GM18498 (cell line): ENCODE measurements around the gene CLBA1.
"Not testable (repeated sequence)": the region's sequence is repeated elsewhere in the genome, so short reads cannot be mapped to it uniquely, and the experiment has no call there.

ENCODE experiments used
- ATAC-seq: cut with Tn5 transposase; IDR thresholded peaks from one replicate; pipeline ENCODE4 v1.9.1; 2021; ENCODE audit warnings: mild to moderate bottlenecking, moderate library complexity; ENCODE audit not compliant: unreplicated experiment

Gene CLBA1

GRCh38 chr14:105021656-105022275 lies 36.2 kb downstream of the CLBA1 start:
- ATAC-seq = no peak

DNA sequence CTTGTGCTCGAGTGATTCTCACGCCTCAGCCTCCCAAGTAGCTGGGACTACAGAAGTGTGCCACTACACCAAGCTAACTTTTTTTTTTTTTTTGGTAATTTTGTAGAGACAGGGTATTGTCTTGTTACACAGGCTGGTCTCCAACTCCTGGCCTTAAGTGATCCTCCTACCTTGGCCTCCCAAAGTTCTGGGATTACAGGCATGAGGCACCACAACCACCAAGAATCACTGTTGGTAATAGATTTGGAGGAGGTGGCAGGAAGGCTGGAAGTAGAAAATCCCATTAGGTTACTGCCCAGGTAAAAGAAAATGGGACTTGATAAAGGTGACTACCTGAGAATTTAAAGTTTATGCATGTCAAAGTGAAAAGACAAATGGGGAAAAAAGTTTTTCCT lies 36.7 kb downstream of the CLBA1 start:
- ATAC-seq = no peak

GRCh38 chr14:105023144-105023543 lies 37.6 kb downstream of the CLBA1 start:
- ATAC-seq = no peak

DNA sequence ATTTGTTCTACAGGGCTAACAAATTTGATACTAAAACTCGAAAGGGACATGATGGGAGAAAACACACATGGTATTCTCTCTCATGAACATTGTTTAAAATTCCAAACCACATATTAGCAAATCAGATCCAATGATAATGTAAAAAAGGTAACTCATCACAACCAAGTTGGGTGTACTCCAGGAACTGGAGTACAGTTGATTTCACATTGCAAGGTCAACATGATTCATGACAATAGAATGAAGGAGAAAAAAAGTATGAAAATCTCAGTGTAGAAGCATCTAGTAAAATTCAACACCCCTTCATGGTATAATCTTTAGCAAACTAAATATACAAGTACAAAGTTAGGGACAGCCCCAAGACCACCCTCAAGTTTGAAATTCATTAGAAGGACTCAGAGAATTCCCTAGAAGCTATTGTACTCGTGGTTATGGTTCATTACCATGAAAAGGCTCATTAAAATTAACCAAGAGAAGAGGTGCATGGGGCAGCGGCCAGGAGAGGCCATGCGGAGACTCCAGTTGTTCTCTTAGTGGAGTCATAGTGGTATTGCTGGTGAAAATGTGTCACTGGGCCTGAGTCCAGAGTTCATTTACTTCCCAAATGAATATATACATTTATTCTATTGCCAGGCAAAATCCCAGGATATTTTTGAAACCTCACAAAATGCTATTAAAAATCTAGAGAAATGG lies 38.3 kb downstream of the CLBA1 start:
- ATAC-seq = no peak

- ATAC-seq = no peak
These were observed 39.8 kb downstream of the CLBA1 start for GRCh38 chr14:105025429-105025828.

DNA sequence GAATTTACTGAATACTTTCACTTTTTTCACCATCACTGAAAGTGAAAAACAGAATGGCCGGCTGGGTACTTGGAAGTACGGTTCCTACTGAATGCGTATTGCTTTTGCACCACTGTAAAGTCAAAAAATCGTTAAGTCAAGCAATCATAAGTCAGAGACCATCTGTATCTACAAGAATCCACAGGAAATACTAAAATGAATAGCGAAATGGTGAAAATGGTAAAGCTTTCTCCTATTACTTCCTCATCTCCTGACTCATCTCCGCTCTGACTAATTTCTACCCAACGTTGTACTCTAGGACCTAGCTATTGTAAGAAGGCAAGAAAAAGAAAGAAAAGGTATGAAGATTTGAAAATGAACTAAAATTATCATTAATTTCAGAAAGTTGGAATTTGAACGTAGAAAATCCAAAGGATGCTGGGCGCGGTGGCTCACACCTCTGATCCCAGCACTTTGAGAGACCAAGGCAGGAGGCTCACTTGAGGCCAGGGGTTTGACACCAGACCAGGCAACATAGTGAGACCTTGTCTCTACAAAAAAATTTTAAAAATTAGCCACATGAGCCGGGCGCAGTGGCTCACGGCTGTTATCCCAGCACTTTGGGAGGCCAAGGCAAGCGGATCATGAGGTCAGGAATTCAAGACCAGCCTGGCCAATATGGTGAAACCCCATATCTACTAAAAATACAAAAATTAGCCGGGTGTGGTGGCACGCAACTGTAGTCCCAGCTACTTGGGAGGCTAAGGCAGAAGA lies 40.6 kb downstream of the CLBA1 start:
- ATAC-seq = no peak

DNA sequence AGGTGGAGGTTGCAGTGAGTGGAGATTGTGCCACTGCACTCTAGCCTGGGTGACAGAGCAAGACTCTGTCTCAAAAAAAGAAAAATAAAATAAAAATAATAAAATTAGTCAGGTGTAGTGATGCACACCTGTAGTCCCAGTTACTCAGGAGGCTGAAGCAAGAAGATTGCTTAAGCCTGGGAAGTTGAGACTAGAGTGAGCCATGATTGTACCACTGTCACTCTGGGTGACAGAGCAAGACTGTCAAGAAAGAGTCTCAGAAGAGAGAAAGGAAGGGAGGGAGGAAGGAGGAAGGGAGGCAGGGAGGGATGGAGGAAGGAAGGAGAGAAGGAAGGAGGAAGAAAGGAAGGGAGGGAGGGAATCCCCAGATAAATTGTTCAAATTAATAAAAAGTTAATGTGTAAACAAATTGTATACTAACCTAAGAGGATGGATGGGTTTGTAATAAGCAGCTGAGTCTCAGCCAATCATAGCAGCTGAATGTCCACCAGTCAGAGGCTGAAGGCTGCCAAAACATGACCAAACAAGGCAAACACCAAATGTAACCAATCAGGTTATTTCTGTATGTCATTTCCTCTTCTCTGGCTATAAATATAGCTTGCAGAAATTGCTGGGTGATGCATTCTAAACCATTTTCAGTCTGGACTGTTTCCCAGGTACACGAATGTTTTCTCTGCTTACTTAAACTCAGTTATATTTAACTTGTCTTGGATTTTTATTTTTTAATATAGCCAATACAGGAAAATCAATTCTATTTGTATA lies 41.4 kb downstream of the CLBA1 start:
- ATAC-seq = no peak

GRCh38 chr14:105027718-105028117 lies 42.1 kb downstream of the CLBA1 start:
- ATAC-seq = not testable (repeated sequence)

- ATAC-seq = no peak
These were observed 42.8 kb downstream of the CLBA1 start for GRCh38 chr14:105028251-105028927.

GRCh38 chr14:105029402-105029801 lies 43.8 kb downstream of the CLBA1 start:
- ATAC-seq = no peak

- no peak for ATAC-seq
These were observed 44.6 kb downstream of the CLBA1 start for GRCh38 chr14:105030194-105030593.

- ATAC-seq = no peak
These were observed 45.3 kb downstream of the CLBA1 start for GRCh38 chr14:105030836-105031396.

GRCh38 chr14:105032451-105032901 lies 46.9 kb downstream of the CLBA1 start:
- not testable (repeated sequence) for ATAC-seq

DNA sequence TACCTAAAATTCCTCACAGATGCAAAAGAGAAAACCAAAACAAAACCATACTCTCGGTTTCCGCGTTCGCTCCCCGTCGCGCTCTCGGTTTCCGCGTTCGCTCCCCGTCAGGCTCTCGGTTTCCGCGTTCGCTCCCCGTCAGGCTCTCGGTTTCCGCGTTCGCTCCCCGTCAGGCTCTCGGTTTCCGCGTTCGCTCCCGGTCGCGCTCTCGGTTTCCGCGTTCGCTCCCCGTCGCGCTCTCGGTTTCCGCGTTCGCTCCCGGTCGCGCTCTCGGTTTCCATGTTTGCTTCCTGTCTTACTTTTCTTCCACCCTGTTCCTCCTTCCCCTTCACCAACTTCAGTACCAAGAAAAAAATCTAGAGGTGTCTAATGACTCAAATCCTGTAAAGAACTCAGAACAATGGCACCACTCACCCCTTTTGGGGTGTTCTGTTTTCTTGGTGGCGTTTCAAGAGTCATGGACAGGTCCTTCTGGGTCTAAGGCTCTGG lies 47.9 kb downstream of the CLBA1 start:
- not testable (repeated sequence) for ATAC-seq

DNA sequence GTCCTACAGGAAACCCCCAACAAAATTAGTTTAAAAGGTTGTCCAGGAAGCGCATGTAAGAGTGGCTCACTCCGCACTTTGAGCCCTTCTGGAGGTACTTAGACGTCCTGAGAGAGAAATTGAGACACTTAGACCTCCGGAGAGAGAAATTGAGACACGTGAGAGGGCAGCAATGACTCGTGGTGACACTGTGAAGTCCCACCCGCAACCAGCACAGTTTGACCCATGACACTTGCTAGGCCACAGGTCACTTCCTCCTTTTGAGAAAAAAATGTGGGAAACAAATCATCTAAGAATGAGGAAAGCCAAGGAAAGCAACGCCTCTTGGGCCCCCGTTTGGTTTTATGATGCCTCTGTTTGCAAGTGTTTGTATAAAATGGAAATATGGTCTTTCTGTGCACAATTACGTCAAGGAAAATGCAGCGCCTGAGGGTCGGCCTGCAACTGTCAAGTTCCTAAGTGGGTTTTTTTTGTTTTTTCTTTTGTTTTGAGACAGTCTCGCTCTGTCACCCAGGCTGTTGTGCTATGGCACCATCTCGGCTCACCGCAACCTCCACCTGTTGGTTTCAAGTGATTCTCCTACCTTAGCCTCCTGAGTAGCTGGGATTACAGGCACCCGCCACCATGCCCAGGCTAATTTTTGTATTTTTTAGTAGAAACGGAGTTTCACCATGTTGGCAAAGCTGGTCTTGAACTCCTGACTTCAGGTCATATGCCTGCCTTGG lies 48.9 kb downstream of the CLBA1 start:
- ATAC-seq = no peak

- not testable (repeated sequence) for ATAC-seq
These were observed 50.0 kb downstream of the CLBA1 start for GRCh38 chr14:105035616-105036015.

GRCh38 chr14:105039458-105040205 lies 54.0 kb downstream of the CLBA1 start:
- ATAC-seq = no peak

GRCh38 chr14:105041841-105042765 lies 56.5 kb downstream of the CLBA1 start:
- no peak for ATAC-seq
